GM18867 (cell line): Measurements from ENCODE around the gene FHOD3.
"Not testable (repeated sequence)": the region's sequence is repeated elsewhere in the genome, so short reads cannot be mapped to it uniquely, and the experiment has no call there.

Source experiments
- ATAC-seq: cut with Tn5 transposase; IDR thresholded peaks from one replicate; pipeline ENCODE4 v1.9.1; 2021; ENCODE audit warnings: mild to moderate bottlenecking, moderate library complexity; ENCODE audit not compliant: unreplicated experiment

FHOD3 gene

GRCh38 chr18:36761186-36761698 is 463.7 kb downstream of the FHOD3 start:
- no peak for ATAC-seq

- no peak for ATAC-seq
Observed at GRCh38 chr18:36762074-36762473, 464.6 kb downstream of the FHOD3 start.

- not testable (repeated sequence) for ATAC-seq
Observed at GRCh38 chr18:36762965-36763364, 465.5 kb downstream of the FHOD3 start.

GRCh38 chr18:36766836-36767235 is 469.3 kb downstream of the FHOD3 start:
- ATAC-seq = no peak

GRCh38 chr18:36769172-36769571 is 471.7 kb downstream of the FHOD3 start:
- no peak for ATAC-seq

- no peak for ATAC-seq
Observed at GRCh38 chr18:36769611-36770314, 472.2 kb downstream of the FHOD3 start.

- no peak for ATAC-seq
Observed at GRCh38 chr18:36770315-36770946, 472.9 kb downstream of the FHOD3 start.

- ATAC-seq = peak; percentile 85
Observed at GRCh38 chr18:36771245-36771644, 473.7 kb downstream of the FHOD3 start.

- ATAC-seq = no peak
Observed at GRCh38 chr18:36772241-36772723, 474.8 kb downstream of the FHOD3 start.

GRCh38 chr18:36775396-36775795 is 477.9 kb downstream of the FHOD3 start:
- no peak for ATAC-seq

- no peak for ATAC-seq
Observed at GRCh38 chr18:36776650-36777049, 479.1 kb downstream of the FHOD3 start.

- no peak for ATAC-seq
Observed at GRCh38 chr18:36777566-36777965, 480.1 kb downstream of the FHOD3 start.

GRCh38 chr18:36780748-36781147 is 483.2 kb downstream of the FHOD3 start:
- no peak for ATAC-seq

- ATAC-seq = no peak
Observed at GRCh38 chr18:36782710-36783109, 485.2 kb downstream of the FHOD3 start.

GRCh38 chr18:36783792-36784191 is 486.3 kb downstream of the FHOD3 start:
- ATAC-seq = no peak

GRCh38 chr18:36786686-36787085 is 489.2 kb downstream of the FHOD3 start:
- ATAC-seq = no peak

GRCh38 chr18:36792634-36793283 is 495.2 kb downstream of the FHOD3 start:
- no peak for ATAC-seq

GRCh38 chr18:36798738-36799473 is 501.4 kb downstream of the FHOD3 start:
- no peak for ATAC-seq

GRCh38 chr18:36805105-36805504 is 507.6 kb downstream of the FHOD3 start:
- no peak for ATAC-seq

GRCh38 chr18:36808681-36809080 is 511.2 kb downstream of the FHOD3 start:
- no peak for ATAC-seq
